RWPE2 (cell line): ENCODE data around the gene TFEB.

Experiments used
- ATAC-seq: fragments of 200-7000 bp; cut with Tn5 transposase; 3 replicates; pipeline ENCODE4 v1.9.1; 2021; ENCODE audit warnings: low read depth
- DNase-seq: peaks from one replicate; pipeline ENCODE4 v3.0.0-alpha.2; 2020; ENCODE audit warnings: low spot score
- H3K27ac ChIP-seq: fragments of 450-650 bp; 2 replicates; pipeline ENCODE4 v1.5.1; 2017; ENCODE audit warnings: mild to moderate bottlenecking; ENCODE audit not compliant: poor library complexity, severe bottlenecking
- H3K27me3 ChIP-seq: fragments of 250-450 bp; sonication (Bioruptor Pico); 2 replicates; pipeline ENCODE4 v1.5.1; 2021; ENCODE audit warnings: mild to moderate bottlenecking, moderate library complexity; ENCODE audit not compliant: insufficient read depth, poor library complexity, severe bottlenecking
- H3K36me3 ChIP-seq: fragments of 250-450 bp; sonication (Bioruptor Pico); 2 replicates; pipeline ENCODE4 v1.5.1; 2020; ENCODE audit warnings: low read depth, mild to moderate bottlenecking, moderate library complexity
- H3K4me1 ChIP-seq: fragments of 250-450 bp; sonication (Bioruptor Pico); 2 replicates; pipeline ENCODE4 v1.5.1; 2021; ENCODE audit warnings: mild to moderate bottlenecking, moderate library complexity; ENCODE audit not compliant: insufficient read depth, poor library complexity, severe bottlenecking
- H3K4me3 ChIP-seq: fragments of 250-450 bp; sonication (Bioruptor Pico); 2 replicates; pipeline ENCODE4 v1.5.1; 2021; ENCODE audit warnings: mild to moderate bottlenecking, moderate library complexity; ENCODE audit not compliant: severe bottlenecking
- H3K9me3 ChIP-seq: fragments of 250-450 bp; sonication (Bioruptor Pico); 2 replicates; pipeline ENCODE4 v1.5.1; 2021; ENCODE audit warnings: mild to moderate bottlenecking, moderate library complexity; ENCODE audit not compliant: severe bottlenecking
- CTCF ChIP-seq: fragments of 450-650 bp; IDR thresholded peaks from one replicate; pipeline ENCODE4 v1.5.1; 2017; ENCODE audit warnings: mild to moderate bottlenecking, moderate library complexity; ENCODE audit not compliant: poor library complexity, severe bottlenecking

TFEB gene

GRCh38 chr6:41763470-41763869 is 28.1 kb upstream of the TFEB start:
- DNase-seq (no peak), ATAC-seq (no peak)
- no peak overlapping the region for H3K4me3 ChIP-seq
- no peak for TF ChIP-seq CTCF
- no peaks in the 10 kb centered on the region for H3K9me3 ChIP-seq
- H3K36me3 ChIP-seq: no peaks in the 10 kb centered on the region
- no peaks in the 10 kb centered on the region for H3K27me3 ChIP-seq
- H3K27ac ChIP-seq: no peak overlapping the region
- H3K4me1 ChIP-seq: peaks cover 7% of the 10 kb centered on the region

- Histone ChIP-seq H3K4me3 (no peak overlapping the region), H3K27ac (no peak overlapping the region), H3K4me1 (no peaks in the 10 kb centered on the region), H3K27me3 (no peaks in the 10 kb centered on the region), H3K9me3 (no peaks in the 10 kb centered on the region), H3K36me3 (no peaks in the 10 kb centered on the region)
- TF ChIP-seq CTCF: no peak
- DNase-seq (no peak), ATAC-seq (peak; percentile 47; the same call in 1 of the 3 replicates)
These were observed 24.6 kb upstream of the TFEB start for GRCh38 chr6:41759905-41760579.

GRCh38 chr6:41759106-41759904 is 23.9 kb upstream of the TFEB start:
- Histone ChIP-seq H3K9me3 (no peaks in the 10 kb centered on the region), H3K4me1 (no peaks in the 10 kb centered on the region), H3K4me3 (no peak overlapping the region), H3K27ac (no peak overlapping the region), H3K36me3 (no peaks in the 10 kb centered on the region), H3K27me3 (no peaks in the 10 kb centered on the region)
- ATAC-seq: no peak
- no peak for TF ChIP-seq CTCF
- no peak for DNase-seq

DNA sequence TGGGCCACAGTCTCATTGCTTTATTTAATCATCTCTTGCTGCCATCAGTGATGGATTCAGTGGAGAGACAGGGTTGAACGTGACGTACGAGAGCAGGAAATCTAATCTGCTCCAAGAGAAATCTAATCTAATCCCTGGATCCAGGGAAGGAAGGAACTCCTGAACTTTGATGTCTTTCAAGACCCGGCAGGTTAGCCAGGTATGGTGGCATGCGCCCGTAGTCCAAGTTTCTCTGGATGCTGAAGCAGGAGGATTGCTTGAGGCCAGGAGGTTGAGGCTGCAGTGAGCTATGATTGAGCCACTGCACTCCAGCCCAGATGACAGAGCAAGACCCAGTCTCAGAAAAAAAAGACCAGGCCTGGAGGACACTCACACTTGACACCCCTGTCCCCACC is 23.2 kb upstream of the TFEB start:
- ATAC-seq (no peak), DNase-seq (no peak)
- no peak overlapping the region for H3K4me3 ChIP-seq
- no peaks in the 10 kb centered on the region for H3K4me1 ChIP-seq
- no peak overlapping the region for H3K27ac ChIP-seq
- no peaks in the 10 kb centered on the region for H3K27me3 ChIP-seq
- no peak for TF ChIP-seq CTCF
- H3K36me3 ChIP-seq: no peaks in the 10 kb centered on the region
- no peaks in the 10 kb centered on the region for H3K9me3 ChIP-seq
